OCI-LY7 (cell line): ENCODE measurements around the gene AUNIP.

Source experiments
- EZH2phosphoT487 ChIP-seq: fragments of 200-600 bp; sonication (generic); IDR thresholded peaks from 2 replicates; pipeline ENCODE4 v1.6.1; 2018; ENCODE audit warnings: low read depth, borderline replicate concordance, mild to moderate bottlenecking, mixed run types, antibody characterized with exemption, low read length, moderate library complexity, mixed read lengths
- TF ChIP-seq, protein P1 (sequence below): fragments of 200-600 bp; sonication (generic); conservative IDR thresholded peaks from 2 replicates; pipeline ENCODE4 v1.5.1; 2014; ENCODE audit warnings: mild to moderate bottlenecking, antibody characterized with exemption, low read length, moderate library complexity, mixed read lengths

DNA sequence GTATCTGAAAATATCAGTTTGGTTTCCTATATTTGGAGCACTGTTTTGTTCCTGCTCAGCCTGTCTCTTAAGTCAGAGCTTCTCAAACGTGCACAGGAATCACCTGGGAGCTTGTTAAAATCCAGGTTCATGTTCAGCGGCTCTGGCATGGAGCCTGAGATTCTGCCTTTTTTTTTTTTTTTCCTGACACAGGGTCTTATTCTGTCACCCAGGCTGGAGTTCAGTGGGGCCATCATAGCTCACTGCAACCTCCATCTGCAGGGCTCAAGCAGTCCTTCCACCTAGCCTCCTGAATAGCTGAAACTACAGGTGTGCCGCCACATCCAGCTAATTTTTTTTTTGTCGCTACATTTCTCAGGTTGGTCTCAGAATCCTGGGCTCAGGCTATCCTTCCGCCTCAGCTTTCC, 71.5 kb downstream of the AUNIP start:
- TF ChIP-seq, protein P1, sequence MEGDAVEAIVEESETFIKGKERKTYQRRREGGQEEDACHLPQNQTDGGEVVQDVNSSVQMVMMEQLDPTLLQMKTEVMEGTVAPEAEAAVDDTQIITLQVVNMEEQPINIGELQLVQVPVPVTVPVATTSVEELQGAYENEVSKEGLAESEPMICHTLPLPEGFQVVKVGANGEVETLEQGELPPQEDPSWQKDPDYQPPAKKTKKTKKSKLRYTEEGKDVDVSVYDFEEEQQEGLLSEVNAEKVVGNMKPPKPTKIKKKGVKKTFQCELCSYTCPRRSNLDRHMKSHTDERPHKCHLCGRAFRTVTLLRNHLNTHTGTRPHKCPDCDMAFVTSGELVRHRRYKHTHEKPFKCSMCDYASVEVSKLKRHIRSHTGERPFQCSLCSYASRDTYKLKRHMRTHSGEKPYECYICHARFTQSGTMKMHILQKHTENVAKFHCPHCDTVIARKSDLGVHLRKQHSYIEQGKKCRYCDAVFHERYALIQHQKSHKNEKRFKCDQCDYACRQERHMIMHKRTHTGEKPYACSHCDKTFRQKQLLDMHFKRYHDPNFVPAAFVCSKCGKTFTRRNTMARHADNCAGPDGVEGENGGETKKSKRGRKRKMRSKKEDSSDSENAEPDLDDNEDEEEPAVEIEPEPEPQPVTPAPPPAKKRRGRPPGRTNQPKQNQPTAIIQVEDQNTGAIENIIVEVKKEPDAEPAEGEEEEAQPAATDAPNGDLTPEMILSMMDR = no peak
- TF ChIP-seq EZH2phosphoT487 = no peak
